ENCODE results near the gene MELK.

DNA sequence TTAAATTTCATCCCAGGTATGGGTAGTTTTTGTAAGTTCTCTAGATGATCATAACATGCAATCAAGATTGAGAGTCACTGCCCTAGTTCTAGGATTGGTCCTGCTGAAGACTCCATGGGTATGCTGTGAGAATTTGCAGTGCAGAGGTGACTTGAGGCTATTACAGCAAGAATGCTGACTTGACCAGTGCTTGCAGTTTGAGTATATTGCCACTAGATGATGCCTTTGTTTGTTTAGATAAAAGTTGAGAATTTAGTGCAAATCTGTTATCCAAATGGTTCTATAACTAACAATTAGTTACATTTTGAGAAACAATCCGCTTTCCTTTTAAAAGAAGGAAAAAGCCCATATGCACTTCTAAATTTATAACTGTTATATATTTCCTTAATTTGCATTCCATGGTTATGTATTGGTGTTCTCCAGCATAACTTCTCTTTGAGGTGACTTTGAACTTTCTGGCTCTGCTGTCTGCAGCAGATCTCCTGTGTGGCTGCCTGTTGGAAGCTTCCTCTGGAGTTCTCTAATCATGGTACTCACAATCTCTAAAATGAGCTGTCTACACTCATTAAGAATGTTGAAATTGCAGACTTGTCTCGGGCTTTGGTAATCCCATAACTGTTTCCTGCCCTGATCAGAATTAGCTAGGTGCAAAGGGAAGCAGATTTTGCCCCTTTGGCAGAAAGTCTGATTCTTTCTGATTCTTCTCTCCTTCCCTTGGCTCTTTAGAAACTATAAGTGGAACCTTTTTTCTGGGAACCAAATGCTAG is 24.9 kb downstream of the MELK start:
- TF ChIP-seq, protein P1, sequence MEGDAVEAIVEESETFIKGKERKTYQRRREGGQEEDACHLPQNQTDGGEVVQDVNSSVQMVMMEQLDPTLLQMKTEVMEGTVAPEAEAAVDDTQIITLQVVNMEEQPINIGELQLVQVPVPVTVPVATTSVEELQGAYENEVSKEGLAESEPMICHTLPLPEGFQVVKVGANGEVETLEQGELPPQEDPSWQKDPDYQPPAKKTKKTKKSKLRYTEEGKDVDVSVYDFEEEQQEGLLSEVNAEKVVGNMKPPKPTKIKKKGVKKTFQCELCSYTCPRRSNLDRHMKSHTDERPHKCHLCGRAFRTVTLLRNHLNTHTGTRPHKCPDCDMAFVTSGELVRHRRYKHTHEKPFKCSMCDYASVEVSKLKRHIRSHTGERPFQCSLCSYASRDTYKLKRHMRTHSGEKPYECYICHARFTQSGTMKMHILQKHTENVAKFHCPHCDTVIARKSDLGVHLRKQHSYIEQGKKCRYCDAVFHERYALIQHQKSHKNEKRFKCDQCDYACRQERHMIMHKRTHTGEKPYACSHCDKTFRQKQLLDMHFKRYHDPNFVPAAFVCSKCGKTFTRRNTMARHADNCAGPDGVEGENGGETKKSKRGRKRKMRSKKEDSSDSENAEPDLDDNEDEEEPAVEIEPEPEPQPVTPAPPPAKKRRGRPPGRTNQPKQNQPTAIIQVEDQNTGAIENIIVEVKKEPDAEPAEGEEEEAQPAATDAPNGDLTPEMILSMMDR (IDR thresholded peaks at IDR 0.05; ENCODE audit: poor library complexity, severe bottlenecking), result peak; percentile 37
- no peak for TF ChIP-seq EP300 (conservative IDR thresholded peaks at IDR 0.05; ENCODE audit: poor library complexity, severe bottlenecking)

Measured in neural cell (in vitro differentiated cells).